IPS-NIHi11 (cell line): Measurements from ENCODE around the gene LRRIQ1.
A peak's percentile ranks its signal among the peaks of the same experiment; 100 is the strongest.
"Not testable (repeated sequence)": the region's sequence is repeated elsewhere in the genome, so short reads cannot be mapped to it uniquely, and the experiment has no call there.

Experiments
- DNase-seq: peaks from one replicate; pipeline ENCODE4 v3.0.0; 2012; ENCODE audit warnings: mixed read lengths, low spot score

Gene LRRIQ1

GRCh38 chr12:85036234-85036707 is at the start of gene LRRIQ1, which contains the start of gene TSPAN19:
TSS of gene LRRIQ1 (plus strand) at chr12:85036351. CDS start at chr12:85038177, 1,826 bp downstream.
TSS of gene TSPAN19 (minus strand) at chr12:85036277. CDS start at chr12:85029946, 6,331 bp downstream.
- DNase-seq: peak; percentile 93

- no peak for DNase-seq
These were observed 49.6 kb upstream of the LRRIQ1 start for GRCh38 chr12:84986586-84986985.

GRCh38 chr12:84994426-84994825 is 41.7 kb upstream of the LRRIQ1 start:
- no peak for DNase-seq

GRCh38 chr12:84995641-84996040 is 40.5 kb upstream of the LRRIQ1 start:
- DNase-seq: no peak

GRCh38 chr12:84996759-84997158 is 39.4 kb upstream of the LRRIQ1 start:
- DNase-seq: no peak

- DNase-seq: no peak
These were observed 37.8 kb upstream of the LRRIQ1 start for GRCh38 chr12:84998341-84998740.

GRCh38 chr12:85000729-85001128 is 35.4 kb upstream of the LRRIQ1 start:
- no peak for DNase-seq

- no peak for DNase-seq
These were observed 33.3 kb upstream of the LRRIQ1 start for GRCh38 chr12:85002778-85003296.

- DNase-seq: no peak
These were observed 31.9 kb upstream of the LRRIQ1 start for GRCh38 chr12:85004204-85004603.

- not testable (repeated sequence) for DNase-seq
These were observed 31.1 kb upstream of the LRRIQ1 start for GRCh38 chr12:85005047-85005446.

GRCh38 chr12:85005615-85006014 is 30.5 kb upstream of the LRRIQ1 start:
- no peak for DNase-seq

- no peak for DNase-seq
These were observed 29.9 kb upstream of the LRRIQ1 start for GRCh38 chr12:85006206-85006605.

GRCh38 chr12:85007836-85008235 is 28.3 kb upstream of the LRRIQ1 start:
- DNase-seq: no peak

GRCh38 chr12:85016413-85016812 is 19.7 kb upstream of the LRRIQ1 start:
- no peak for DNase-seq

- no peak for DNase-seq
These were observed 19.0 kb upstream of the LRRIQ1 start for GRCh38 chr12:85017133-85017532.

GRCh38 chr12:85017618-85018017 is 18.5 kb upstream of the LRRIQ1 start:
- DNase-seq: no peak

- no peak for DNase-seq
These were observed 18.1 kb upstream of the LRRIQ1 start for GRCh38 chr12:85018098-85018497.

- DNase-seq: peak; percentile 6
These were observed 6.7 kb upstream of the LRRIQ1 start for GRCh38 chr12:85029456-85029855.

- DNase-seq: no peak
These were observed 582 bp downstream of the LRRIQ1 start for GRCh38 chr12:85036733-85037132.

GRCh38 chr12:85041395-85041794 is 5.2 kb downstream of the LRRIQ1 start:
- no peak for DNase-seq

GRCh38 chr12:85043829-85044228 is 7.7 kb downstream of the LRRIQ1 start:
- no peak for DNase-seq

- DNase-seq: peak; percentile 35
These were observed 21.3 kb downstream of the LRRIQ1 start for GRCh38 chr12:85057370-85057963.

- no peak for DNase-seq
These were observed 22.2 kb downstream of the LRRIQ1 start for GRCh38 chr12:85058339-85058738.

GRCh38 chr12:85059594-85059993 is 23.4 kb downstream of the LRRIQ1 start:
- no peak for DNase-seq
